HG03571 (cell line): ENCODE data around the gene CD6.

ENCODE experiments used
- ATAC-seq: cut with Tn5 transposase; IDR thresholded peaks from one replicate; pipeline ENCODE4 v1.9.1; 2021; ENCODE audit not compliant: unreplicated experiment

CD6 gene

GRCh38 chr11:60984636-60985035, 13.2 kb downstream of the CD6 start:
- ATAC-seq: no peak

DNA sequence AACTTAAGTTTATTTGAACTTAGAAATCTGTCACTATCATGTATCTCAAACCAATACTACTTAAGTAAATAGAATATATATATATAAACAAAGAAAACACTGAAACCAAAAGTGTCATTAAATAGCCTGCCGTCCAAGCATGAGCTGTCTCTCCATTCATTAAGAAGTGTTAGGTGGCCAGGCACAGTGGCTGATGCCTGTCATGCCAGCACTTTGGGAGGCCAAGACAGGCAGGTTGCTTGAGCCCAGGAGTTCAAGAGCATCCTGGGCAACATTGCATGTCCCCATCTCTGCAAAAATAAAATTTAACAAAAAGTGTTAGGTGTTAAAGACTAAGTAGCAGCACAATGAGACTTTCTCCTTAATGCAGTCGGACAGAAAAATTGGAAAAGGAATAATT, 14.0 kb downstream of the CD6 start:
- ATAC-seq: no peak

GRCh38 chr11:60985991-60986915, 14.8 kb downstream of the CD6 start:
- no peak for ATAC-seq

DNA sequence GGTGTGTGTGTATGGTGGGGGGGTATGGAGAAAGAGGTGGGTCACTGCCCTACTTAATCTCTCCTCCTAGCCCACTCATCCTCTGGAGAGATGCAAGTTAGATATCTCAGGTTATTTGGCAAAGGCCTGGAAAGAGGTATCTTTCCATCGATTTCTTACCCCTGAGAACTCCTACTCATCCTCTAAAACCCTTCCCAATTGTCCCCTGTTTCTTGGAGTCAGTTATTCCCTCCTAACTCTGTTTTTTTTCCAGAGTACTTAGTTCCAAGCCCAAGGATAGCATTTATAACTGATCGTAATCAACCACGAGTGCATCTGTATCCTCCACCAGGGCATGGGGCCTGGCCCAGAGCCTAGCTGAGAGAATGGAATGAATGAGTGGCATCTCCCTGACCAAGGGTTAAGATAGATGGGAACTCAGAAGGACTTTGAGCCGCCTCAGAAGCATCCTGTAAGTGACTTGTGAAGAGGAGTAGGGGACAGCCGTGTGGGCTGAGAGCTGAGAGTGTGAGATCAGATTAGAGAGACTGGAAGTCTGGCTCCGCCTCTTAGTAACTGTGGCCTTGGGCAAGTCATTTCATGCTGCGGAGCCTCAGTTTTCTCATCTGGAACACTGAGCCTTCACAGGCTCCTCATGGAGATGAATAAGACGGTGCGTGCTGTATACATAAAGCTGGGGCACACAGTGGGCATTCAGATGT, 16.2 kb downstream of the CD6 start:
- no peak for ATAC-seq

- no peak for ATAC-seq
Measured at GRCh38 chr11:60988658-60989057, 17.2 kb downstream of the CD6 start.

GRCh38 chr11:60989093-60989650, 17.7 kb downstream of the CD6 start:
- no peak for ATAC-seq

- ATAC-seq: no peak
Measured at GRCh38 chr11:60991457-60991856, 20.0 kb downstream of the CD6 start.

DNA sequence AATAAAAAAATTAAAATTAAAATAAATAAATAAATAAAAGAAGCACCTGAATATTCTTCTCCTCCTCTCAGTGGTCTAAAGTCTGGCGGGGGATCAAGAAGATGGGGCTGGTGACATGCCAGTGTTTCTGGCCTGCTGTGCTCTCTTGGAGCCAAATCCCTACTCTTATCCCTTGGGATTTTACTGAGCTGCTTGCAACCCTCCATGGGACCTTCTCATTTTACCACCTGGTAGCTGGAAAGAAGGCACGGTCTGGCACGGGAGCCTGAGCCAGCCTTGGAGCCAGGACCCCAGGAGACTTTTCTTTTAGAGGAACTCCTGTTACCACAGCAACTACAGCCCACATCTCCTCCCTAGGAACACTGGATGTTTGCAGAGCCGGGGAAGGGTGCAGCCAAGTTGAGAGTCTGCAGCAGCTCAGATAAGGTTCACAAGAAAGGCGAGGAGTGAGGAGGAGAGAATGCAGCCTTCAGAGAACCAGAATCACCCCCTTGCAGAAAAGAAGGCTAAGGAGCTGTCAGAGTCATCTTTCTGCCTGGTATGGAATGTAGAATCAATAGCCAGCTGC, 21.4 kb downstream of the CD6 start:
- no peak for ATAC-seq

- ATAC-seq: no peak
Measured at GRCh38 chr11:60993615-60994014, 22.1 kb downstream of the CD6 start.

DNA sequence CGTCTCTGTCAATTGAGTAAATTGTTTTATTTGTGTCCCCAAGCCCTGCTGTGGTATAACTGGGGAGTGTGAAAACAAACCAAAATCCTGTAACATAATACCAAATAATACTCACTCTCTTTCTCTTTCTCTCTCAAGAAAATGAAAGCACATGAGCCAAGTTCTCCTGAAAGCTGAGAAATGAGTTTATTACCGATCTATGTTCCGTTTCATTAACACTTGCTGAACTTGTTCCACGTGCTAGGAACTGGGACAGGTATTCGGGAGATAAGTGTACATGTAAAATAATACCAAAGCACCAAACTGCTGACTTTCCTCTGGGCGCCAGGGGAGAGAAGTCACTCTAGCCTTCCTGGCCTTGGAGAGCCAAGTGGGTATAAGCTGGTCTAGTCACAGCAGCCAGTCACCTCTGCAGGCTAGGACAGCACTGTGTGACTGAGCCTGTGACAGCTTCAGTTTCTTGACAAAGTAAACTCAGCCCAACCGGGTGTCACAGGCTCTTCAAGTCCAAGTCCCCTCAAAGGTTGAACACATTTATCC, 23.1 kb downstream of the CD6 start:
- no peak for ATAC-seq

DNA sequence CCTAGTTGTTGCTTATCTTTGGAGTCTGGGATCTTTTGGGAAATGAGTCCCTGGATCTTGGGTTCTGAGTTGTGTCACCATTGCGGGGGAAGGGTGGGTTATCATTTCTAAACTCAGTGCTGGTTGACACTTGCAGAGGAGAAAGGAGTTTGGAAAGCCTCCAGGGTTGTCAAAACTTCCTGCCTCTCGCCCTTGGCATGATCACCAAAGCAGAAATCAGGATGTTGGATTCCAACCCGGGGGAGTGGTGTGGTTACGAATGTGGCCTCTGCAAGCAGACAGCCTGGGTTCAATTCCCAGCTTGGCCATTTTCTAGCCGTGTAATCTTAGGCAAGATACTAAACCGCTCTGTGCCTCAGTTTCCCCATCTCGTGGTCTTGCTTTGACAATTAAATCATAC, 24.3 kb downstream of the CD6 start:
- ATAC-seq: no peak

- no peak for ATAC-seq
Measured at GRCh38 chr11:60996381-60997138, 25.1 kb downstream of the CD6 start.

DNA sequence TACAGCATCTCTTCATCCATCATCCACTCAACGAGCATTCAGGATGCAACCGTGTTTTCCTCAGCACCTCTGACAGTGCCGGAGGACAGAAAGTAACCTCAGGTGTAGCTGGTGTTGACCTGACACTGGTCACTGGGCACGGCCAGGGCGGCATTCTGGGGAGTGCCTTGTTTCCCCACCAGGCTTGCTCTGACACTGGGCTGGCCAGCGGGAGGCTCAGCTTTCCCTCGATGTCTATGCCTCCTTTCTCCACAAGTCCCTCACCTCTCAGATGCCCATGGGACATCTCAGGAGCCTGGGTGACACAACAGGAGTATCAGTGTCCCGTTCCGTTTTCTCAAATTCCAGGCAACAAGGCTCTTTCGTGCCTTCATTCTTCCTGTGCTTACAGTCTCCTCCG, 28.9 kb downstream of the CD6 start:
- no peak for ATAC-seq

GRCh38 chr11:61001931-61002330, 30.5 kb downstream of the CD6 start:
- no peak for ATAC-seq

GRCh38 chr11:61002598-61002997, 31.1 kb downstream of the CD6 start:
- no peak for ATAC-seq

GRCh38 chr11:61004180-61004611, 32.7 kb downstream of the CD6 start:
- no peak for ATAC-seq

- ATAC-seq: no peak
Measured at GRCh38 chr11:61004761-61005181, 33.3 kb downstream of the CD6 start.

GRCh38 chr11:61007383-61007955, 36.0 kb downstream of the CD6 start:
- no peak for ATAC-seq

DNA sequence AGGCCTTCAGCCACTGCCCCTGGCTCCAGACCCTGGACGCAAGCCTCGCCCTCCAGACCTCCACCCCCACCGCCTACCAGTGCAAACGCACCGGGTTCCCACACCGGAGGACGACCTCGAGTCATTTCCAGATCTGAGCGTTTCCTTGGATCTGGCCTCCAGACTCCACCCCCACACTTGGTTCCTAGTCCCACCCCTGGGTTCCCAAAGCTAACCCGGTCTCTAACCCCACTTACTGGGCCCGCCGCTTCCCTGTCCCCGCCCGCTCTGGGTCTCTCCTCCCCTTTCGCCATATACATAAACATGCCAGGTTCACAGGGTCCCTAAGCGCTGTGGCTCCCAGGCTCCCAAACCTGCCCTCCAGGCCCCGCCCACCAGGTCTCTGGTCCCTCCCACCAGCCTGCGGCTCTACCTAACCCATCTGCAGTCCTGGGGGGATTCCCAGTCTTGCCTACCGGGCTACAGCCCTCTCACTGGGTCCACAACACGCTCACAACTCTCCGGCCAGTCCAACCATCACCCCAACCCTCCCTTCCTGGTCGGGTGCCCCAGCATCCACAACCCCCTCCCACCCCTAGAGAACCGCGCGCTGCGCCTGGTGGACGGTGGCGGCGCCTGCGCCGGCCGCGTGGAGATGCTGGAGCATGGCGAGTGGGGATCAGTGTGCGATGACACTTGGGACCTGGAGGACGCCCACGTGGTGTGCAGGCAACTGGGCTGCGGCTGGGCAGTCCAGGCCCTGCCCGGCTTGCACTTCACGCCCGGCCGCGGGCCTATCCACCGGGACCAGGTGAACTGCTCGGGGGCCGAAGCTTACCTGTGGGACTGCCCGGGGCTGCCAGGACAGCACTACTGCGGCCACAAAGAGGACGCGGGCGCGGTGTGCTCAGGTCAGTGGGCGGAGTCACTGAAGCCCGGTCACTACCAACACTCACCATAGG, 36.7 kb downstream of the CD6 start:
- no peak for ATAC-seq
